Ascending aorta (tissue), 2 donors: ENCODE measurements around the gene PRAMEF20. TPM values are rescaled to one million over a fixed set of nuclear protein-coding genes. Genes with fewer than 3 reads are reported as not detected.
"Not testable (repeated sequence)": the region's sequence is repeated elsewhere in the genome, so short reads cannot be mapped to it uniquely, and the experiment has no call there.

ENCODE experiments used
- DNase-seq, 2 donors: peaks; one replicate each; pipeline ENCODE4 v3.0.0-alpha.2; 2019; ENCODE audit warnings: low spot score in 2 of 2
- H3K27ac ChIP-seq, 2 donors: fragments of 200-600 bp; sonication (generic); one replicate each; pipeline ENCODE4 v1.5.1; 2016 to 2017; ENCODE audit warnings: mild to moderate bottlenecking in 1 of 2
- H3K27me3 ChIP-seq: fragments of 200-600 bp; sonication (generic); one replicate; pipeline ENCODE4 v1.5.1; 2017
- H3K36me3 ChIP-seq, 2 donors: fragments of 200-600 bp; sonication (generic); one replicate each; pipeline ENCODE4 v1.5.1; 2016
- H3K4me1 ChIP-seq, 2 donors: fragments of 200-600 bp; sonication (generic); one replicate each; pipeline ENCODE4 v1.5.1; 2016 to 2017; ENCODE audit warnings: mild to moderate bottlenecking in 1 of 2
- H3K4me3 ChIP-seq, 2 donors: fragments of 200-600 bp; sonication (generic); one replicate each; pipeline ENCODE4 v1.5.1; 2016 to 2017; ENCODE audit warnings: mild to moderate bottlenecking in 1 of 2
- H3K9me3 ChIP-seq, 2 donors: fragments of 200-600 bp; sonication (generic); one replicate each; pipeline ENCODE4 v1.5.1; 2016
- intact Hi-C: fragments of 100-400 bp; cut with DNase I; formaldehyde crosslinking; loops from one replicate; pipeline ENCODE4 v1.15.1; 2023
- total RNA-seq: library from RNA; depleted of rRNA; stranded (reverse); fragments of >200 nt; gene quantifications from one replicate; pipeline ENCODE4 v1.1.0, GENCODE V29; 2016

The PRAMEF20 gene
- total RNA-seq: not detected

GRCh38 chr1:13410150-13410549 lies at the start of gene PRAMEF20:
Gene PRAMEF20 (plus strand): TSS chr1:13410450. CDS start chr1:13416355, 5,905 bp downstream.
- H3K4me1 ChIP-seq, DNase-seq, H3K27ac ChIP-seq, H3K36me3 ChIP-seq, H3K9me3 ChIP-seq, intact Hi-C loops, H3K27me3 ChIP-seq, H3K4me3 ChIP-seq: not testable (repeated sequence)

- DNase-seq, H3K27ac ChIP-seq, H3K4me1 ChIP-seq, H3K27me3 ChIP-seq, H3K4me3 ChIP-seq, intact Hi-C loops, H3K9me3 ChIP-seq, H3K36me3 ChIP-seq: not testable (repeated sequence)
These were observed 47.9 kb upstream of the PRAMEF20 start for GRCh38 chr1:13362364-13362763.

- DNase-seq, intact Hi-C loops, H3K36me3 ChIP-seq, H3K27me3 ChIP-seq, H3K4me3 ChIP-seq, H3K9me3 ChIP-seq, H3K4me1 ChIP-seq, H3K27ac ChIP-seq: not testable (repeated sequence)
These were observed 45.3 kb upstream of the PRAMEF20 start for GRCh38 chr1:13364928-13365327.

GRCh38 chr1:13366536-13366935 lies 43.7 kb upstream of the PRAMEF20 start:
- H3K4me1 ChIP-seq, H3K9me3 ChIP-seq, DNase-seq, intact Hi-C loops, H3K27ac ChIP-seq, H3K36me3 ChIP-seq, H3K4me3 ChIP-seq, H3K27me3 ChIP-seq: not testable (repeated sequence)

GRCh38 chr1:13368544-13368943 lies 41.7 kb upstream of the PRAMEF20 start:
- H3K4me1 ChIP-seq, H3K4me3 ChIP-seq, H3K27me3 ChIP-seq, DNase-seq, intact Hi-C loops, H3K9me3 ChIP-seq, H3K27ac ChIP-seq, H3K36me3 ChIP-seq: not testable (repeated sequence)

- H3K27me3 ChIP-seq, intact Hi-C loops, DNase-seq, H3K36me3 ChIP-seq, H3K27ac ChIP-seq, H3K4me3 ChIP-seq, H3K9me3 ChIP-seq, H3K4me1 ChIP-seq: not testable (repeated sequence)
These were observed 31.3 kb upstream of the PRAMEF20 start for GRCh38 chr1:13378983-13379382.

- intact Hi-C loops: not testable (repeated sequence)
These were observed 29.9 kb upstream of the PRAMEF20 start for GRCh38 chr1:13380380-13380779.

GRCh38 chr1:13389332-13389731 lies 20.9 kb upstream of the PRAMEF20 start, which contains the start of gene PRAMEF17:
Gene PRAMEF17 (plus strand): TSS chr1:13389632. CDS start chr1:13389658, 26 bp downstream.
- H3K4me1 ChIP-seq, H3K27me3 ChIP-seq, H3K4me3 ChIP-seq, H3K9me3 ChIP-seq, H3K36me3 ChIP-seq, DNase-seq, H3K27ac ChIP-seq, intact Hi-C loops: not testable (repeated sequence)

More at GRCh38 chr1:13380380-13380779, 29.9 kb upstream of the PRAMEF20 start:
- H3K4me1 ChIP-seq, DNase-seq, H3K27me3 ChIP-seq, H3K27ac ChIP-seq, H3K9me3 ChIP-seq, H3K36me3 ChIP-seq, H3K4me3 ChIP-seq: not testable (repeated sequence)

- H3K27ac ChIP-seq, H3K36me3 ChIP-seq, H3K4me1 ChIP-seq, DNase-seq, H3K4me3 ChIP-seq, H3K9me3 ChIP-seq, H3K27me3 ChIP-seq, intact Hi-C loops: not testable (repeated sequence)
These were observed 17.2 kb upstream of the PRAMEF20 start for GRCh38 chr1:13393004-13393403.

- H3K27me3 ChIP-seq, H3K36me3 ChIP-seq, H3K4me3 ChIP-seq, H3K9me3 ChIP-seq, DNase-seq, H3K4me1 ChIP-seq, H3K27ac ChIP-seq, intact Hi-C loops: not testable (repeated sequence)
These were observed 15.5 kb upstream of the PRAMEF20 start for GRCh38 chr1:13394761-13395160.

GRCh38 chr1:13395311-13395710 lies 14.9 kb upstream of the PRAMEF20 start:
- H3K27me3 ChIP-seq: not testable (repeated sequence)

More at GRCh38 chr1:13395311-13395710, 14.9 kb upstream of the PRAMEF20 start:
- H3K4me1 ChIP-seq, H3K9me3 ChIP-seq, DNase-seq, H3K36me3 ChIP-seq, intact Hi-C loops, H3K27ac ChIP-seq, H3K4me3 ChIP-seq: not testable (repeated sequence)
